OCI-LY1 (cell line): ENCODE data around the gene HACD2.

ENCODE experiments used
- H2AFZ ChIP-seq: fragments of 200-600 bp; sonication (generic), shearing (Covaris generic); 2 replicates; pipeline ENCODE4 v1.6.0; 2014; ENCODE audit warnings: antibody characterized with exemption, mild to moderate bottlenecking, low read length
- H3F3A ChIP-seq: fragments of 200-600 bp; sonication (generic), shearing (Covaris generic); 2 replicates; pipeline ENCODE4 v1.6.0; 2014; ENCODE audit warnings: mild to moderate bottlenecking, antibody characterized with exemption, low read length, moderate library complexity; ENCODE audit not compliant: insufficient read depth
- H3K27ac ChIP-seq: fragments of 200-600 bp; sonication (generic); 2 replicates; pipeline ENCODE4 v1.5.1; 2014; ENCODE audit warnings: low read length, mixed run types, mild to moderate bottlenecking, low read depth; ENCODE audit not compliant: poor library complexity, severe bottlenecking
- H3K27me3 ChIP-seq: fragments of 200-600 bp; sonication (generic); 2 replicates; pipeline ENCODE4 v1.6.0; 2014; ENCODE audit warnings: antibody characterized with exemption, mild to moderate bottlenecking, low read length, moderate library complexity; ENCODE audit not compliant: insufficient read depth
- H3K36me3 ChIP-seq: fragments of 200-600 bp; sonication (generic); 2 replicates; pipeline ENCODE4 v1.6.1; 2014; ENCODE audit warnings: mild to moderate bottlenecking, antibody characterized with exemption, low read length, moderate library complexity, mixed read lengths; ENCODE audit not compliant: insufficient read depth
- H3K4me1 ChIP-seq: fragments of 200-600 bp; sonication (generic); 2 replicates; pipeline ENCODE4 v1.5.1; 2014; ENCODE audit warnings: mild to moderate bottlenecking, low read length, moderate library complexity; ENCODE audit not compliant: insufficient read depth, severe bottlenecking
- H3K4me2 ChIP-seq: fragments of 200-600 bp; sonication (generic), shearing (Covaris generic); 2 replicates; pipeline ENCODE4 v1.6.1; 2014; ENCODE audit warnings: low read length
- H3K4me3 ChIP-seq: fragments of 200-600 bp; sonication (generic); 2 replicates; pipeline ENCODE4 v1.5.1; 2014; ENCODE audit warnings: low read length, low read depth, mild to moderate bottlenecking, mixed read lengths; ENCODE audit not compliant: poor library complexity, severe bottlenecking
- H3K79me2 ChIP-seq: fragments of 200-600 bp; shearing (Covaris generic); 2 replicates; pipeline ENCODE4 v1.6.1; 2016; ENCODE audit warnings: mixed run types, low read length, mixed read lengths; ENCODE audit not compliant: insufficient read depth
- H3K9ac ChIP-seq: fragments of 200-600 bp; sonication (generic), shearing (Covaris generic); 2 replicates; pipeline ENCODE4 v1.6.1; 2014; ENCODE audit warnings: mild to moderate bottlenecking, low read length, mixed read lengths
- H3K9me2 ChIP-seq: fragments of 200-600 bp; sonication (generic), shearing (Covaris generic); 2 replicates; pipeline ENCODE4 v1.6.1; 2014; ENCODE audit warnings: low read depth, mild to moderate bottlenecking, low read length, mixed read lengths
- H3K9me3 ChIP-seq: fragments of 200-600 bp; shearing (Covaris generic); 2 replicates; pipeline ENCODE4 v1.6.1; 2014; ENCODE audit warnings: low read length, mixed read lengths
- H4K20me1 ChIP-seq: fragments of 200-600 bp; sonication (generic), shearing (Covaris generic); 2 replicates; pipeline ENCODE4 v1.6.0; 2016; ENCODE audit warnings: mild to moderate bottlenecking, low read length; ENCODE audit not compliant: insufficient read depth
- CTCF ChIP-seq: fragments of 200-600 bp; sonication (generic), shearing (Covaris generic); IDR thresholded peaks from 2 replicates; pipeline ENCODE4 v1.5.1; 2017; ENCODE audit warnings: mild to moderate bottlenecking, antibody characterized with exemption, low read length, moderate library complexity, mixed read lengths
- EZH2 ChIP-seq: fragments of 200-600 bp; sonication (generic), shearing (Covaris generic); IDR thresholded peaks from 2 replicates; pipeline ENCODE4 v1.8.0; 2017; ENCODE audit warnings: borderline replicate concordance, mixed run types, mild to moderate bottlenecking, antibody characterized with exemption, low read length, moderate library complexity, mixed read lengths

HACD2 gene

GRCh38 chr3:123448536-123449101 lies 136.2 kb downstream of the HACD2 start, which contains the start of gene ADCY5:
Gene ADCY5 (minus strand): TSS chr3:123449090. CDS start chr3:123448545, 545 bp downstream.
- Histone ChIP-seq H4K20me1 (no peaks in the 10 kb centered on the region), H3K27me3 (no peaks in the 10 kb centered on the region), H3K36me3 (no peaks in the 10 kb centered on the region), H3K4me2 (peak within 1 kb of the TSS; percentile 50), H3K4me1 (peaks cover 5% of the 10 kb centered on the region), H3K9ac (no peak within 1 kb of the TSS), H3K9me2 (no peaks in the 10 kb centered on the region), H3K79me2 (no peaks in the 10 kb centered on the region), H3K27ac (no peak within 1 kb of the TSS), H3K9me3 (no peaks in the 10 kb centered on the region), H2AFZ (no peak within 1 kb of the TSS), H3F3A (no peaks in the 10 kb centered on the region), H3K4me3 (peak within 1 kb of the TSS; percentile 39)
- TF ChIP-seq CTCF (no peak), EZH2 (no peak)

- Histone ChIP-seq H3F3A (no peaks in the 10 kb centered on the region), H3K27me3 (no peaks in the 10 kb centered on the region), H2AFZ (no peak overlapping the region), H3K4me1 (peaks cover 5% of the 10 kb centered on the region), H3K4me3 (no peak overlapping the region), H3K36me3 (no peaks in the 10 kb centered on the region), H3K27ac (no peak overlapping the region), H3K9ac (no peak overlapping the region), H3K9me3 (no peaks in the 10 kb centered on the region), H4K20me1 (no peaks in the 10 kb centered on the region), H3K9me2 (no peaks in the 10 kb centered on the region), H3K79me2 (no peaks in the 10 kb centered on the region), H3K4me2 (no peak overlapping the region)
- TF ChIP-seq CTCF: no peak
- TF ChIP-seq EZH2: no peak
Observed at GRCh38 chr3:123447749-123448517, 136.9 kb downstream of the HACD2 start.

- no peaks in the 10 kb centered on the region for H3K79me2 ChIP-seq
- TF ChIP-seq EZH2: no peak
- no peak for TF ChIP-seq CTCF
- H3K27me3 ChIP-seq: no peaks in the 10 kb centered on the region
- H3K9me2 ChIP-seq: no peaks in the 10 kb centered on the region
- no peak overlapping the region for H3K4me2 ChIP-seq
- no peak overlapping the region for H3K4me3 ChIP-seq
- no peaks in the 10 kb centered on the region for H3K36me3 ChIP-seq
- H3K9me3 ChIP-seq: no peaks in the 10 kb centered on the region
- peaks cover 5% of the 10 kb centered on the region for H3K4me1 ChIP-seq
- no peaks in the 10 kb centered on the region for H4K20me1 ChIP-seq
- H3F3A ChIP-seq: no peaks in the 10 kb centered on the region
- H2AFZ ChIP-seq: no peak overlapping the region
- H3K9ac ChIP-seq: no peak overlapping the region
- H3K27ac ChIP-seq: no peak overlapping the region
Observed at GRCh38 chr3:123447416-123447748, 137.5 kb downstream of the HACD2 start.
